Dedifferentiated amniotic fluid mesenchymal stem cell (primary cell): ENCODE measurements around the gene AKT3.
"Not testable (repeated sequence)": the region's sequence is repeated elsewhere in the genome, so short reads cannot be mapped to it uniquely, and the experiment has no call there.

Source experiments
- DNase-seq: peaks from one replicate; pipeline ENCODE4 v3.0.0-alpha.2; 2016; ENCODE audit errors: extremely low spot score

The AKT3 gene

GRCh38 chr1:243784506-243784905 lies 65.5 kb downstream of the AKT3 start:
- DNase-seq, result no peak

GRCh38 chr1:243783714-243784113 lies 66.3 kb downstream of the AKT3 start:
- no peak for DNase-seq

GRCh38 chr1:243772361-243773050 lies 77.5 kb downstream of the AKT3 start:
- not testable (repeated sequence) for DNase-seq

- no peak for DNase-seq
These were observed 79.2 kb downstream of the AKT3 start for GRCh38 chr1:243770860-243771259.

- DNase-seq, result no peak
These were observed 84.4 kb downstream of the AKT3 start for GRCh38 chr1:243765676-243766075.

- DNase-seq, result no peak
These were observed 86.2 kb downstream of the AKT3 start for GRCh38 chr1:243763806-243764205.

- DNase-seq, result no peak
These were observed 91.4 kb downstream of the AKT3 start for GRCh38 chr1:243758647-243759046.

- no peak for DNase-seq
These were observed 93.5 kb downstream of the AKT3 start for GRCh38 chr1:243756529-243756928.

- no peak for DNase-seq
These were observed 95.7 kb downstream of the AKT3 start for GRCh38 chr1:243754348-243754747.

- DNase-seq, result no peak
These were observed 98.5 kb downstream of the AKT3 start for GRCh38 chr1:243751506-243751905.

GRCh38 chr1:243748706-243749283 lies 101.2 kb downstream of the AKT3 start:
- peak; percentile 78 for DNase-seq

GRCh38 chr1:243748227-243748626 lies 101.8 kb downstream of the AKT3 start:
- DNase-seq, result no peak

GRCh38 chr1:243746751-243747150 lies 103.3 kb downstream of the AKT3 start:
- no peak for DNase-seq

- DNase-seq, result no peak
These were observed 104.7 kb downstream of the AKT3 start for GRCh38 chr1:243745356-243745755.

- peak; percentile 50 for DNase-seq
These were observed 107.2 kb downstream of the AKT3 start for GRCh38 chr1:243742819-243743218.

GRCh38 chr1:243740255-243740999 lies 109.6 kb downstream of the AKT3 start:
- DNase-seq, result no peak

GRCh38 chr1:243739335-243740003 lies 110.6 kb downstream of the AKT3 start:
- no peak for DNase-seq

GRCh38 chr1:243738020-243738419 lies 112.0 kb downstream of the AKT3 start:
- DNase-seq, result no peak

GRCh38 chr1:243735457-243735856 lies 114.6 kb downstream of the AKT3 start:
- no peak for DNase-seq

GRCh38 chr1:243734308-243734695 lies 115.7 kb downstream of the AKT3 start:
- DNase-seq, result no peak

- no peak for DNase-seq
These were observed 116.3 kb downstream of the AKT3 start for GRCh38 chr1:243733670-243734307.

- no peak for DNase-seq
These were observed 117.4 kb downstream of the AKT3 start for GRCh38 chr1:243732637-243733036.
